ES-I3 (cell line): ENCODE data around the gene TEX38.

Experiments
- H3K36me3 ChIP-seq: 2 replicates; pipeline ENCODE4 v1.6.1; 2013; ENCODE audit warnings: mild to moderate bottlenecking, low read length, control low read depth, moderate library complexity; ENCODE audit not compliant: insufficient read depth
- H3K4me1 ChIP-seq: 2 replicates; pipeline ENCODE4 v1.6.1; 2013; ENCODE audit warnings: mild to moderate bottlenecking, control low read depth, low read length; ENCODE audit not compliant: insufficient read depth
- H3K9ac ChIP-seq: 2 replicates; pipeline ENCODE4 v1.6.1; 2013; ENCODE audit warnings: low read depth, mild to moderate bottlenecking, low read length, moderate library complexity
- H3K9me3 ChIP-seq: 2 replicates; pipeline ENCODE4 v1.6.1; 2013; ENCODE audit warnings: mild to moderate bottlenecking, low read length, moderate library complexity; ENCODE audit not compliant: control insufficient read depth, insufficient read depth

Gene TEX38

DNA sequence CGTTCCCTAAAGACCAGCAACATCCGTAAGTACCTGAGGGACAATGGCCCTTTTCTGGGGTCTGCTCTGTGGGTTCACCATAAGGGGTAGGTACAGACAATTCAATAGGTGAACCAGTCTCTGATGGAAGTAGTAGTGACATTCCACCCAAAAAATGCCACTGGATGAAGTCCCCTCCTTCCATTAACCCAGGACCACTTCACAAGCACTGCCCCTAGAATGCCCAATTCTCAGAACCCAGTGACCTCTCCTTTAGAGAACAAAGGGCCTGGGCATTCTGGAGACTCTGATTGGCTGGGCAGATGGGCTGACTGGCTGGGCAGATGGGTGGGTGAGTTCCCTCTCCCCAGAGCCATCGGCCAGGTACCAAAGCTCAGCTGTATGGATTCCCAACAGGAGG is at the start of gene TEX38:
Gene TEX38, plus strand, starts transcription at position 301 of the 400 bp plus-strand sequence. Its CDS starts 81 bp downstream, at position 382.
- Histone ChIP-seq H3K4me1 (peaks cover 30% of the 10 kb centered on the region), H3K36me3 (no peaks in the 10 kb centered on the region), H3K9ac (no peak within 1 kb of the TSS), H3K9me3 (no peaks in the 10 kb centered on the region)

DNA sequence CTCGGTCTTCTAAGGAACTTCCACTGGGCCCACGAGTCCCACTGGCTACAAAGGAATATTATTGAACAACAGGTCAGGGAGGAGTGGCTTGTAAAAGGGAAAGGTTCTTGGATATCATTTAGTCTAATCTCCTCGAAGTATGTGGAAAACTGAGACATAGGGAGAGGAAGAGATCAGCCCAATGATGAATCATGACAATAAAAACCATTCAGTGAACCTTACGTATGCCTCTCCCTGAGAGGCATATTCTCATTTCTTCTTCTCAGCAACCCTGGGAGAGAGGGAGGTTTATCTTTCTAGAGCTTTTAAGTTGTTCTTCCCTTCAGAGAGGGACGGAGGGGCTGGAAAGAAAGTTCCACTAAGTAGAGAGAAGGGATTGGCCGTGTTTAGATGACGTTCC is 49.7 kb upstream of the TEX38 start:
- no peak overlapping the region for H3K9ac ChIP-seq
- no peaks in the 10 kb centered on the region for H3K9me3 ChIP-seq
- H3K4me1 ChIP-seq: no peaks in the 10 kb centered on the region; the same call in none of the 2 replicates
- H3K36me3 ChIP-seq: no peaks in the 10 kb centered on the region

DNA sequence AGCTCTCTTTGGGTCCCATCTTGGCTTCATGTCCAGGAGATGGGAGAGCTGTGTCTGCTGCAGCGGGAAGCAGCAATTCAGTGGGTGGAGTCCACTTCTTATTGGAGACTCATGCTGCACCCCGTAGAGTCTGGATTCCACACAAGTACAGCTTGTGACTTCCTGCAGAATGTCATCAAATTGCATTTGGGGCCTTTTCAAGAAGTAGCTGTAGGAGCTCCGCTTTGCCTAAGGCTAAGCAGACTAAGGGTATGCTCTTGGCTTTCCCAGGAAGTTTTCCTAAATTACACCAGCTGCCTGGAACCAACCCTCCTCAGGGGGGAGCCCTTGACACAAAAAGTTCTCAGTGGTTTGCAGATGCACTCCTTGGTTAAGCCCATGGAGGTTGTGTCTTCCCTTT is 49.3 kb upstream of the TEX38 start:
- H3K9ac ChIP-seq: no peak overlapping the region
- H3K36me3 ChIP-seq: no peaks in the 10 kb centered on the region
- H3K9me3 ChIP-seq: no peaks in the 10 kb centered on the region
- no peaks in the 10 kb centered on the region; the same call in none of the 2 replicates for H3K4me1 ChIP-seq

DNA sequence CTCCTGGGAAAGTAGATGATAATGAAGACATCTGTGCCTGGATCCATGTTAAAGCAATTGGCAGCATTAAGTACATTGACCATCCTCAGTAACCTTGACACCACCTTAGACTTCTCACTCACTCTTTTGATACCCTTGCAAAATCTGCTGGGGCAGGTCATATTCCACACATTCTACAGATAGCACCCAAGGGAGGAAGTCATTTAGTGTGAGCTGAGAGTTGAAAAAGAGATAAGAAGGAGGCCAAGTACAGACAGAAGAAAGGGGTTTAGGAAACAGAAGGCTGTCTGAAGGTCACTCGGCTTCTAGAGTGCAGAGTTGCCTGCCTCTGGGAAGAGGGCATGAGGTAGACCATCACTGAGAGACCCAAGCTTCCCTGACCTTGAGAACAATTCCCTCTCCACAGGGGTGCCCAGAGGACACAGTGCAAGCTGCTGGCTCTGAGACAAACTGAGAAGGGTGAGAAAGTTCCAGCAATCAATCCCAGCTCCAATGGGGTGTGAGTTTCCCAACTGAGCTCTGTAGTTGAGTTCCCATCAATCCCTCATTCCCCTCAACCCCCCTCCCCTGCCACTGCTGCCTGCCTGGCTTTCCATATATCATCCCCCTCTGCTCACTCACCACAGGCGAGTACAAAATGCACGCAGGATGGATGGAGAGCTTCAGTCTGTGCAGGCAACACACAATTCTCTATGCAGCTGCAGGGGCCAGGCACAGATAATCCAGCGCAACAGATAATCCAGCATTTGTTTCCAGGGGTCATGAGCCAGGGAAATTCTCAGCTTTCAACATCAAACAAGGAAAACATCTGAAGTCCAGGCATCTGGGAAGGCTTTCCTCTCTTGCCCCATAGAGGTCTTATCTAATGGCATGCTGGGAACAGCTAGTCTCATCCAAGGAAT is 47.7 kb upstream of the TEX38 start:
- H3K9me3 ChIP-seq: no peaks in the 10 kb centered on the region
- H3K4me1 ChIP-seq: no peaks in the 10 kb centered on the region; the same call in none of the 2 replicates
- H3K9ac ChIP-seq: no peak overlapping the region
- no peaks in the 10 kb centered on the region for H3K36me3 ChIP-seq

DNA sequence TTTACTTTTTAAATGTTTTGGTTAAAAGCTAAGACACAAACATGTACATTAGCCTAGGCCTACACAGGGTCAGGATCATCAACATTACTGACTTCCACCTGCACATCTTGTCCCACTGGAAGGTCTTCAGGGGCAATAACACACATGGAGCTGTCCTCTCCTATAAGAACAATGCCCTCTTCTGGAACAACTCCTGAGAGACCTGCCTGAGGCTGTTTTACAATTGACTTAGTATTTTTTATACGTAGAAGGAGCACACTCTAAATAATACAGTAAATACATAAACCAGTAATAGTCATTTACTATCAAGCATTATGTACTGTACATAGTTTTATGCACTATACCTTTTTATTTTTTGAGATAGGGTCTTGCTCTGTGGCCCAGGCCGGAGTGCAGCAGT is 40.9 kb upstream of the TEX38 start:
- 0 out of 2 replicates have a peak, but pooled peaks cover 7% of the 10 kb centered on the region for H3K36me3 ChIP-seq
- no peak overlapping the region for H3K9ac ChIP-seq
- no peaks in the 10 kb centered on the region for H3K9me3 ChIP-seq
- H3K4me1 ChIP-seq: no peaks in the 10 kb centered on the region

DNA sequence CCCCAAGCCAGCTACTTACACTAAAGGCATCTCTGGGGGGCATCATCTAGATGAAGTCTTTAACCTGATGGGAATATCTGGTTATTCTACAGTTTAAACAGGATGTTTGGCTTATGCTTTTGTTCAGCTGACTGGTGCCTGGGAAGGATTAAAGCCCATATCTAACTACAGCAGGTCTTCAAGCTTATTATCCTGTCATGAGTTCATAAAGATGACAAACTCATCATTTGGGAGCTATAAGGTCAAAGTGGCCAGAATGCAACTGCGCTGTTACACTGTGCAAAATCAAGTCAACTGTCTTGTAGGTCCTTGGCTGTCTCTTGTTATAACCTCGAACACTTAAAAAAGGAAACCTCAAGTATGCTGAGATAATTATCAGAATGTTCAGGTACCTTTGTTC is 36.4 kb upstream of the TEX38 start:
- Histone ChIP-seq H3K4me1 (no peaks in the 10 kb centered on the region), H3K36me3 (peaks cover 10% of the 10 kb centered on the region; the same call in 1 of the 2 replicates), H3K9me3 (no peaks in the 10 kb centered on the region), H3K9ac (no peak overlapping the region)

DNA sequence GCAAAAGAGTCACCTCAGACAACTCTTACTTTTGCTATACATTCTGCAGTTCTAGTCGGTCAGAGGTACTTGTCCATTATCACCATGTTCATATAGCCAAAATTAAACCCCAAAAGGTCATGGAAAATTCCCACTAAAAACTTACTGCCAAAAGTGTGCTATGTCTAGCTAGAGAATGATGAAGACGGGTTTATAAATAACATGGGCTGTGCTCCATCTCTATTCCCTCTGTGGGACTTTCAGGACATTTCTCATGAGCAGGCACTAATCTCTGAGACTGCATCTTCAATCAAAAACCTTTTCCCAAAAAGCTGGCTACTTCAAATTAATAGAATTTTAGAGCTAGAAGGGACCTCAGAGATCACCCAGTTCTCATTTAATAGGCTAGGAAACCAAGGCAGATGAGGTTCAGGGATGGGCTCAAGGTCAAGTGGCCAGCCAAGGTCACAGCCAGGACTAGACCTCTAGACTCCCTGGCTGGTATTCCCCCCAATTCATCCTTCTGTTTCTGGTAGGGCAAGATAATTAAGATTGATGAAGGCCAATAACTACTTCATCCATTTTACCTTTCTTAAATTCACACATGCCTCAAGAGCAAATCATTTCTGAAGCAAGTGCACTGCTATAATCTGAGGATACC is 34.1 kb upstream of the TEX38 start:
- H3K9me3 ChIP-seq: no peaks in the 10 kb centered on the region
- peaks cover 10% of the 10 kb centered on the region; the same call in 1 of the 2 replicates for H3K36me3 ChIP-seq
- no peaks in the 10 kb centered on the region for H3K4me1 ChIP-seq
- H3K9ac ChIP-seq: no peak overlapping the region

DNA sequence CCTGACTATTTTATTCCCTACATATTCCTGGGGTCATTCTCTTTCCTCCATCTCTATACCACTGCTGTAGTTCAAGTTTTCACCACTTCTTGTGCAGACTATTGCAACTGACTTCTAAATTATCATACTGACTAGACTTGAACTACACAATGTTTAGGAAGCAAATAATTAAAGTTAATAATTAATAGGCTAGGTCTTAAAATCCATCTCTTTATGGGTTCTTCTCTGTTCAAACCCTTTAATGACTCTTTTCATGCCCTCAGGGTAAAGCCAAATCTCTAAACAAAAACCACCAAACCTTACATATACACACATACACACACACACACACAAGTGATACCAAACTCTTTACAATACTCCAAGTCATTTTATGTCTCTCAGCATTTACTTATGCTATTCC is 32.7 kb upstream of the TEX38 start:
- Histone ChIP-seq H3K4me1 (no peaks in the 10 kb centered on the region), H3K9ac (no peak overlapping the region), H3K36me3 (peaks cover 10% of the 10 kb centered on the region; the same call in 1 of the 2 replicates), H3K9me3 (no peaks in the 10 kb centered on the region)

DNA sequence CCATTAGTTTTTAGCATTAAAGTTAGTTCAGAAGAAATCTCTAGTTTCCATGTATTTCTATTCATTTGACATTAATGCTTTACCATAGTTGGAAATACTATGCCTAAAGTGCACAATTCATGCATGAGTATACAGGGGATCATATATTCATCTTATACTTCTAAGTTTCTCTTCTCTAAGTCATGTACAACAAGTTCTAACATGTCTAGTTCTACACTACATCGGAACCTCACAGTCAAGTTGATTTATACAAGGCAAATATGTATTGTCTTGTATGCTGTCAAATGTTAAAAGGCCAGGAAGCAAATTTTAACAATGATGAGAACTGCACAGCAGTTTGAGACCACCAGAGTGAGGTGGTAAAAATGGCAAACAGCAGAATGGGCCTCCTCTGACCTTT is 32.1 kb upstream of the TEX38 start:
- H3K36me3 ChIP-seq: peaks cover 10% of the 10 kb centered on the region; the same call in 1 of the 2 replicates
- H3K9ac ChIP-seq: no peak overlapping the region
- H3K9me3 ChIP-seq: no peaks in the 10 kb centered on the region
- H3K4me1 ChIP-seq: no peaks in the 10 kb centered on the region

DNA sequence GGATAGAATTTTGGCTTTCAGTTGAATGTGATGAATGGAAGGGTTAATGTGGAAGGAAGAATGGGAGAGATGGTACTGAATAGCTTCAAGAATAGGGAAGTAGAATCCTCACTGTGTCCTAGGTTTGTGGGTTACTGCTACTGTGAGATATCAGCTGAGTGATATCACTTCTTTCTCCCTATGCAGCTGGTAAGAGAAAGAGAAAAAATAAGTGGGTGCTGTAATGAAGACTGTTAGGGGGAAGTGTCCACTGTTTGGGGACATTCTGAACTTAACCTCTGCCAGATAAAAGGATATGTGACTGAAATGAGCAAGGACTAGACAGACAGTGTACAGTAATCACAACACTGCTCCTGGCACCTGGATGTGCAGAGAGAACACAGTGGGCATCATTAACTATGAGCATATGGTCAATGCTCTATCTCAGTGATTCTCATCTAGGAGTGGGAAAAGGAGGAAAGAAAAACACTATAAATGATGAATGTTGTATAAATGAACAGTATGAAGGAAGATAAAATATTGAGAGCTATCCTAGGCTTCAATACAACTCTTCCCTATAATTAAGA is 29.5 kb upstream of the TEX38 start:
- peaks cover 3% of the 10 kb centered on the region; the same call in 1 of the 2 replicates for H3K36me3 ChIP-seq
- no peaks in the 10 kb centered on the region for H3K9me3 ChIP-seq
- H3K9ac ChIP-seq: no peak overlapping the region
- H3K4me1 ChIP-seq: no peaks in the 10 kb centered on the region

DNA sequence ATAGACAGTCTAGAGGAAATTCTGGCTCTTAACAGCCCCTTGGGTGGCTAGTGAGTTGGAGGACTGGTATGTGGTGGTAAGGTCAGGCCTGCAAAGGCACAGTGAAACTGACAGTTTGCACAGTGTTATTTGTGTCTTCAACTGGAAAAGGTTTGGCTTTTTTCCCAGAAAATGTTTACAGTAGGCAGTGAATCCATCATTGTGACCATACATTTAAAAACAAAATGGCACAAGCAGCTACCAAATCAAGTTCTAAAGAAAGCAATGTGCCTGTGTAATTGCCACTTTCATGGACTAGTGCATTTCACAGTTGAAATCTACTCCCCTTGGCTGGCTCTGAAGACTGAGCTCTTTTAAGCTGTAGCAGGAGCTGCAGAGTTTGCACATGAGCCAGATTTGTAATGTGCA is 28.3 kb upstream of the TEX38 start:
- Histone ChIP-seq H3K9me3 (no peaks in the 10 kb centered on the region), H3K9ac (no peak overlapping the region), H3K4me1 (no peaks in the 10 kb centered on the region), H3K36me3 (no peaks in the 10 kb centered on the region; the same call in 1 of the 2 replicates)

DNA sequence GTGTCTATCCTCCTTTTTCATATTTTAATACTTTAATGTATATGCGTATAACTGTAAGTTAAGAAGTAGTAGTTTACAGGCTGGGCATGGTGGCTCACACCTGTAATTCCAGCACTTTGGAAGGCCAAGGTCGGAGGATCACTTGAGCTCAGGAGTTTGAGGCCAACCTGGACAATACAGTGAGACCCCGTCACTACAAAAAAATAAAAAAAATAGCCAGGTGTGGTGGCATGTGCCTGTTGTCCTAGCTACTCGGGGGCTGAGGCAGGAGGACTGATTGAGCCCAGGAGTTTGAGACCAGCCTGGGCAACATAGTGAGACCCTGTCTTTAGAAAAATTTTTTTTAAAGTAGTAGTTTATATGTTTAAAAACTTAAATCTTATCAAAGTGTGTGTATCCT is 25.8 kb upstream of the TEX38 start:
- peaks cover 8% of the 10 kb centered on the region for H3K36me3 ChIP-seq

DNA sequence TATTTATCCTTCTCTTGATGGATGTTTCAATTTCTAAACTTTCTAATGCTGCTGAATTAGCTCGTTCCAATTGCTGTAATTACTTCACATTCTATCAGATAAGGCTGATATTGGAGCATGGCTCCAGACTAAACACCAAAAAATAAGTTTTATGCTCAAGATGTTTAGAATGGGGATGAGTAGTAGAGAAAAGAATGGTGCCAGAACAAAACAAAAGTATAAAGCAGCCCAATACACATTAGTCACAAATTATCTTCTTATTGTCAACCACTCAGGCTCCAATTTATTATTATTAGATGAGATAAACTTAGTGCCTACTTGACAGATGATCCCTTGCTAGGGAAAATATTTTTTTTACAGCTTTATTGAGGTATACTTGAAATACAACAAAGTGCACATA is 25.3 kb upstream of the TEX38 start:
- Histone ChIP-seq H3K4me1 (no peaks in the 10 kb centered on the region), H3K9me3 (no peaks in the 10 kb centered on the region), H3K9ac (no peak overlapping the region), H3K36me3 (peaks cover 8% of the 10 kb centered on the region)

More for the DNA sequence above, 25.8 kb upstream of the TEX38 start:
- Histone ChIP-seq H3K9ac (no peak overlapping the region), H3K9me3 (no peaks in the 10 kb centered on the region), H3K4me1 (no peaks in the 10 kb centered on the region)

DNA sequence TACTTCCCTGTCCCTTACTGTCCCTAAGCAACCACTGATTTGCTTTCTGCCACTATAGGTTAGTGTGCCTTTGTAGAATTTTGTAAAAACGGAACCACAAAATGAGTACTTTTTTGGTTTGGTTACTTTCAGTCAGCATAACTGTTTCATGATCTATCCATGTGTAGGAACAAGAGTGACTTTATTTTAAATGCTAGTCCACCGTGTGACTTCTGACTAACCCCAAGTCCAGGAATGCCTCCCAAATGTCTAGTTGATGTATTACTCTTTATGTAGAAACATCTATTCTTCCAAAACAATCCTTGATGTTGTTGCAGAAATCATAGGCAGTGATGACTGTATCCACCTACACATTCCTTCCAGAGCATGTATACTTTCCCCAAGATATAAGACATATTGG is 24.8 kb upstream of the TEX38 start:
- H3K36me3 ChIP-seq: peaks cover 8% of the 10 kb centered on the region
- no peaks in the 10 kb centered on the region for H3K9me3 ChIP-seq
- no peak overlapping the region for H3K9ac ChIP-seq
- no peaks in the 10 kb centered on the region for H3K4me1 ChIP-seq
